HG02571 (cell line): ENCODE results near the gene CCDC178.
"Not testable (repeated sequence)": the region's sequence is repeated elsewhere in the genome, so short reads cannot be mapped to it uniquely, and the experiment has no call there.

ENCODE experiments used
- ATAC-seq: cut with Tn5 transposase; IDR thresholded peaks from one replicate; pipeline ENCODE4 v1.9.1; 2021; ENCODE audit warnings: mild to moderate bottlenecking, moderate library complexity; ENCODE audit not compliant: unreplicated experiment

CCDC178 gene

GRCh38 chr18:33239298-33239697 lies 201.2 kb downstream of the CCDC178 start:
- ATAC-seq = no peak

DNA sequence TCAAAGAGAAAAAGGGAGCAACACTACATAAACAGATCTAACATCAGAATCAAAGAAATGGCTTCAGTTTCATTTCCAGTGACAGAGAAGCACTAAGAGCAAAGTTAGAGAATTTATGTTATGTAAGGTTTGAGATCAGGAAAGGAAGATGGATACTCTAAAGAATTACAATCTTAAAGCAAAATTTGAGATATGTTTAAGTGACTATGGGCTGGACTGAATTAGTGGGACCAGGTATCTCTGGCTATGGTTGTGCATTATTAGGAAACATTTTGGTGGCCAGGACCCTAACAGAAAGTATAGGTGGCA lies 208.2 kb downstream of the CCDC178 start:
- peak; percentile 23 for ATAC-seq

GRCh38 chr18:33231474-33232317 lies 208.8 kb downstream of the CCDC178 start:
- ATAC-seq = peak; percentile 91

DNA sequence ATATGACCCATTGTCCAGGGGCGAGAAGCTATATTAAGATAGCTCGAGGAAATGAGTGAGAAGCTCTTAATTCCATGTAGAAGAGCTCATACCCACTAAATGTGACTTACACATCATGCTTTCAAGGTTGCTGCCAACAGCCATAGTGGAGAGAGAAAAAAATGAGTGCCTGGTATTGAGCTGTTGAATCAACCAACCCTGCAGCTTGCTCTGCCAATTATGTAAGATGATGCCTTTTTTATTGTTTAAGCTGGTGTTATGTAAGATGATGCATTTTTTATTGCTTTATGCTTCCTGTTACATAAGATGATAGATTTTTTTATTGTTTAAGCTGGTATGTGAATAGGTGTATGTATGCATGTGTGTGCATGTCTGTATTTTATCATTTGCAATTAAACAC lies 228.2 kb downstream of the CCDC178 start:
- no peak for ATAC-seq

GRCh38 chr18:33210575-33211189 lies 229.8 kb downstream of the CCDC178 start:
- no peak for ATAC-seq

DNA sequence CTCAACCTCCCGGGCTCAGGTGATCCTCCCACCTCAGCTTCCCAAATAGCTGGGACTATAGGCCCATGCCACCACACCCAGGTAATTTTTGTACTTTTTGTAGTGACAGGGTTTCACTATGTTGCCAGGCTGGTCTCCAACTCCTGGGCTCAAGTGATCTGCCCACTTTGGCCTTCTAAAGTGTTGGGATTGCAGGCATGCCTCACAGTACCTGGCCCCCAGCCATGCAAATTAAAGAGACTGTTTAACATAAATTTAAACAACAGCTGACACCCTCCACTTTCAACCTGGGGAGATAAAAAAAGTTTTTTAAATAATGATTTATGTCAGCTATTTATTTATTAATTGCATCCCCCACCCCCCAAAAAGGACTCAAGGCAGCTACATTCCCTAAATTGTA lies 234.7 kb downstream of the CCDC178 start:
- no peak for ATAC-seq

DNA sequence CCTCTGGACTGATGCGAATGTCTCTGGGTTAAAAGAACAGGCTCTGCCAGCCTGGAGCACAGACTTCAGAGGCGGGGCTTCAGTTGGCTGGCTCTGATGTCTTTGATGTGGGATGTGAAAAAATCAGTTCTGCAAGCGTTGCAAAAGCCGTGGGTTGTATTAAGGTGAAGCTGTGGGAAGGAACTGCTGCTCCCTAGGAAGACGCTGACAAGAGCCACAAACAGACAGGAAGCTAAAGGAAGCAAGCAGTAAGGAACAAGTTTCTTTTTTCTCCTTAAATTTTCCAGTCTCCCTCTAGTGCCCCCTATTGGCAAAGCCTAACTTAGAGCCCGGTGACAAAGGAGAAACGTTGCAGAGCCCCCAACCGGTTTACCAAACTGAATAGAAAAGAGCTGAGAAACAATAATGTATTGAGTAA lies 239.0 kb downstream of the CCDC178 start:
- ATAC-seq = no peak

DNA sequence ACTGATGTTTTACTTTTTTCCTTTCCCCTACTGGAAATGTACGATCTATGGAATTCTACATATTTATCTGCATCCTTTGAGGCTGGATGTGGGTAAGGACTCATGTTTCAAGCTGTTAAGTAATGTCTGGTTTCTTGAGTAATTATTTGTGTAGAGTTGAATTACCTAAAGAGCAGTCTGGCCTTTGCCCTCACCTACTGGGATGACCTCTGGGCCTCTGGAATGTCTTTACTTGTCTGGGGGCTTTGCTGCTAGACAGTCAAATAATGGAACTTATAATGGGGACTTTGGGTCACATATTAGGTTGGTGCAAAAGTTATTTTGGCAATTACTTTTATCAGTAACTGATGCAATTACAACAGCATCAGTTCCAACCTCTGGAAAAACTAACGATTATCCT lies 244.7 kb downstream of the CCDC178 start:
- ATAC-seq = no peak

- ATAC-seq = no peak
These were observed 245.7 kb downstream of the CCDC178 start for GRCh38 chr18:33194793-33195192.

- no peak for ATAC-seq
These were observed 255.6 kb downstream of the CCDC178 start for GRCh38 chr18:33184958-33185357.

GRCh38 chr18:33184175-33184574 lies 256.3 kb downstream of the CCDC178 start:
- ATAC-seq = no peak

- ATAC-seq = no peak
These were observed 257.4 kb downstream of the CCDC178 start for GRCh38 chr18:33183136-33183535.

- no peak for ATAC-seq
These were observed 259.5 kb downstream of the CCDC178 start for GRCh38 chr18:33181016-33181415.

- ATAC-seq = no peak
These were observed 271.3 kb downstream of the CCDC178 start for GRCh38 chr18:33169218-33169617.

- not testable (repeated sequence) for ATAC-seq
These were observed 276.4 kb downstream of the CCDC178 start for GRCh38 chr18:33164121-33164520.

GRCh38 chr18:33161131-33161530 lies 279.4 kb downstream of the CCDC178 start:
- ATAC-seq = no peak

GRCh38 chr18:33159151-33159550 lies 281.4 kb downstream of the CCDC178 start:
- ATAC-seq = no peak

DNA sequence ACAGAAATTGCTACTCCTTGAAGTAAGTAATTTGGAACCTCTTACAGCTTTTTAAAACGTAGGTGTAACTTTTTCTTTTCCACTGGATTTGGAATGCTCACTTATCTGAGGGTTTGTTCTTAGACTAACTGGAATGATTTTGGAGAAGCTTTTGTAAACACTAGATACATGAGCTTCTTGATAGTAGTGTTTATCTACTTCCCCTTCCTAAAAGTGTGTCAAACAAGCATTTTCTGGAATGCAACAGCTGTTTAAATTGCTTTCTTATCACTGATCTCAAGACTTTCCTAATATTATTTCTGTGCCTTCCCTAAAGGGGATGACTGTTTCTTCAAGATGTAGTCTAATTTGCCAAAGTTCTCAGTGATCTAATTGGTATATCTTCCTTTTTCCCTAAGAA lies 282.6 kb downstream of the CCDC178 start:
- no peak for ATAC-seq

DNA sequence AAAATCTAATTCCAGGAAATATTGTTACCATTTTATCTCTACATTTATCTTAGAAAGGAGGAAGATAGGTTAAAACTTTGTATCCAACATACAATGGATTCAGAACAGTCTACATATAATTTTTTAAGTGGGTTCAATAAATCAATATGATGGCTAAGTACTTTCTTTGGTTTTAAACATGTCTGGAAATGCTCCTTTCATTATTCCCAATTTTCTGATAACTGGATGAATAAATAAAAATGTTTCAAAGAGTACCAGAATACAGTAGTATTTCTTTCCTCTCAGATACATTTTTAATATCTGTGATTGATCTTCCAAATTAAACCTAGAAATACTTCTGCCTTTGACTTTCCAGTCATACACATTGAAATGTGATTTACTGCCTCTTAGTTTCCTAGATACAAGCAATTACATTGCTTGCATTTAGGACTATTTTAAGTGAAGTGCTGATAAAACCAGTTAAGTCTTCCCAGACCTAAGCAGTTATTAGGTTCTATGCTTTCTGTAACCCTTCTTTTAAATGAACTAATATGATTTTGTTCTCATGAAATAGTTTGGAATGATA lies 283.5 kb downstream of the CCDC178 start:
- ATAC-seq = no peak

DNA sequence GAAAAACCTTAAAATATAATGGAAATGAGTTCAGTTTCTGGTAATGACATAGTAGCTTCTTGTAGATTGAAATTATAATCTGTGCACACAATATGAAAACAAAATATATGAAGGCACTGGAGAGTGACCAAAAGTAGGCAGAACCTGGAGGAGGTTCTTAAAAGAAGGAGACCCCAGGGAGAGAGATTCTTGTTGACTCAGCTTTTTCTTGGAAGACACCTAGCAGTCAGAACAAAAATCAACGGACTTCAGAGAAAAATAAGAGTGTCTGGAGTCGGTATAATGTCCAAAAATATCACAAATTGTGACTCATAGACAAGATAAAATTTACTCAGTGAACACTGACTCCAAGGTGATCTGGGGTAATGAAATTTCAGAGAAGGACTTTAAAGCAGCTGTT lies 286.5 kb downstream of the CCDC178 start:
- ATAC-seq = no peak

- no peak for ATAC-seq
These were observed 288.1 kb downstream of the CCDC178 start for GRCh38 chr18:33152376-33152775.

DNA sequence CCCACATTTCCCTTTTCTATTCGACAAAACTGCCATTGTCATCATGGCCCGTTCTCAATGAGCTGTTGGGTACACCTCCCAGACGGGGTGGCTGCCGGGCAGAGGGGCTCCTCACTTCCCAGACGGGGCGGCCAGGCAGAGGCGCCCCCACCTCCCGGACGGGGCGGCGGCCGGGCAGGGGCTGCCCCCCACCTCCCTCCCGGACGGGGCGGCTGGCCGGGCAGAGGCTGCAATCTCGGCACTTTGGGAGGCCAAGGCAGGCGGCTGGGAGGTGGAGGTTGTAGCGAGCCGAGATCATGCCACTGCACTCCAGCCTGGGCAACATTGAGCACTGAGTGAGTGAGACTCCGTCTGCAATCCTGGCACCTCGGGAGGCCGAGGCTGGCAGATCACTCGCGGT lies 292.7 kb downstream of the CCDC178 start:
- ATAC-seq = not testable (repeated sequence)
